Daoy (cell line): ENCODE data around the gene SNRNP25. TPM values are rescaled to one million over a fixed set of nuclear protein-coding genes. Genes with fewer than 3 reads are reported as not detected.
"Not testable (repeated sequence)": the region's sequence is repeated elsewhere in the genome, so short reads cannot be mapped to it uniquely, and the experiment has no call there.

Experiments
- DNase-seq: peaks from one replicate; pipeline ENCODE4 v3.0.0-alpha.2; 2015; ENCODE audit warnings: low read depth
- total RNA-seq: library from RNA; depleted of rRNA; stranded (reverse); fragments of >200 nt; shearing (Covaris generic); gene quantifications from 2 replicates; pipeline ENCODE4 v1.2.3, GENCODE V29; 2014

Gene SNRNP25
- total RNA-seq, 1 experiment from 2014 or later, result 24.3 TPM

DNA sequence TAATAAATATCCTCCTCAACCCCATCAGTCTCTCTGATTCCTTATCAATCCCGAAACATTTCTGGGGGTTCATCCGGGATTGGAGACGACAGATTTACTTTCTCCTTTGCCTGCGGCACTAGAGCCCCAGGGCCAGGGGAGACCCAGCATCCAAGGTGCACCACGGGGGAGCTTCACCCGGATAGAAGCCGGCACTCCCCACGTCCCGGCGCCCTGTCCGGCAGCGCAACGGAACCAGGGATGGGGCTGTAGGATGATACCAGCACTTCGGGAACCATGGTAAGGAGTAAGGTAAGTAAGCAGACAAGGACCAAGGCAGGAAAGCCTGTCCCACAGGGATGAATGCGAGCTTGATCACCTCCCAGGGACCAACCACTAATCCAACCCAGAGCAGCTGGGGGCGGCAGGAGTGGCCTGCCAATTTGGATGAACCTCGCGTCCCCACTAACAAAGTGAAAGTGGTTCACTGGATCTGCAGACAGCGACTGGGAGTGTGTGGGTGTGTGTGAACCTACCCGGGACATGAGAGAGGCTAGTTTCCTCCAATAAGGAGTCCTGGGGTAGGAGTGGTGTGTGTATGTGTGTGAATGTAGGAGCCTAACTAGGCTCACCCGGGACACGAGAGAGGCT, 12.1 kb upstream of the SNRNP25 start:
- DNase-seq, result no peak

- DNase-seq, result no peak
Observed at GRCh38 chr16:42069-42457, 11.6 kb upstream of the SNRNP25 start.

DNA sequence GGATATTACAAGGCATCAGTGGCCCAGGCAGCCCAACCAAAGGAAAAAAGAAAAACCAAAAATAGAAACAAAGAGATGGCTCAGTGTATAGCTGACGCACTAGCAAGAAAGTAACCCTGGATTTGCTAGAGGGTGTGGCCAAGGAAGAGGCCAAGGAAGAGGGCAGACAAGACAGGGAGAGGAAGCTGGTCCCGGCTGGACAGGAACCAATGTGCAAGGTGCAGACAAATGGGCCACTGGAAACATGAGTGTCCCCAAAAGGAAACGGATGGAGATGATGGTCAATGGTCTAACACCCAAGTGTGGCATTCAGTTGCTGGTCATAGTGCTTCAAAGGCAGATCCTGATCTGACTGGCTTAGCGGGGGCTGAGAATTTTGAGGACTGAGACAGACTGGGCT, 10.9 kb upstream of the SNRNP25 start:
- no peak for DNase-seq

- DNase-seq, result no peak
Observed at GRCh38 chr16:43294-43693, 10.3 kb upstream of the SNRNP25 start.

- DNase-seq, result no peak
Observed at GRCh38 chr16:44655-45054, 9.0 kb upstream of the SNRNP25 start.

DNA sequence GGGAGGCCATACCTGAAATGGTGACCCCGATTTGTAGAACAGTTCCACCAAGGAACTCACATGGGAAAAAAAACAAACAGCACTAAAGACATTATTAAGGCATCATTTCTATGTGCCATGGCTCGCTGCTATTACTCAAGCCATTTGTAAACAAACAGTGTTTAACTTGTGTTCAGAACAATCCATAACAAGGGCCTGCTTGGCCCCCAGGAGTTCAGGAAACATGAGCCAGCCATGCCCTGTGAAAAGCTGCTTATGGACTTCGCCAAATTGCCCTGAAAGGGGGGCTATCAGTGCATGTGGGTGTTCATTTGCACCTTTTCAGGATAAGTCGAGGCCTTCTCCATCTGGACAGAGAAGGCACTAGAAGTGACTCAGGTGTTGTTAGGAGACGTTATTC, 8.2 kb upstream of the SNRNP25 start:
- no peak for DNase-seq

DNA sequence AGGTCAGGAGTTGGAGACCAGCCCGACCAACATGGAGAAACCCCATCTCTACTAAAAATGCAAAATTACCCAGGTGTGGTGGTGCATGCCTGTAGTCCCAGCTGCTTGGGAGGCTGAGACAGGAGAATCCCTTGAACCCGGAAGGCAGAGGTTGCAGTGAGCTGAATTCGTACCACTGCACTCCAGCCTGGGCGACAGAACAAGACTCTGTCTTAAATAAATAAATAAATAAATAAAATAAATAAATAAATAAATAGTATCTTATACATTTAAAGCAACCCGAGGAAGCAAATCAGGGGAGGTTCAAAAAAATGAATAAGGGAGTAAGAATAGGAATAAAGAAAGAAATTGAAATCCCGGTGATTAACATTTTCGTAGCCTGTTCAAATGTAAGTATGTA, 7.1 kb upstream of the SNRNP25 start:
- DNase-seq, result not testable (repeated sequence)

GRCh38 chr16:47234-47633, 6.4 kb upstream of the SNRNP25 start:
- DNase-seq, result no peak

DNA sequence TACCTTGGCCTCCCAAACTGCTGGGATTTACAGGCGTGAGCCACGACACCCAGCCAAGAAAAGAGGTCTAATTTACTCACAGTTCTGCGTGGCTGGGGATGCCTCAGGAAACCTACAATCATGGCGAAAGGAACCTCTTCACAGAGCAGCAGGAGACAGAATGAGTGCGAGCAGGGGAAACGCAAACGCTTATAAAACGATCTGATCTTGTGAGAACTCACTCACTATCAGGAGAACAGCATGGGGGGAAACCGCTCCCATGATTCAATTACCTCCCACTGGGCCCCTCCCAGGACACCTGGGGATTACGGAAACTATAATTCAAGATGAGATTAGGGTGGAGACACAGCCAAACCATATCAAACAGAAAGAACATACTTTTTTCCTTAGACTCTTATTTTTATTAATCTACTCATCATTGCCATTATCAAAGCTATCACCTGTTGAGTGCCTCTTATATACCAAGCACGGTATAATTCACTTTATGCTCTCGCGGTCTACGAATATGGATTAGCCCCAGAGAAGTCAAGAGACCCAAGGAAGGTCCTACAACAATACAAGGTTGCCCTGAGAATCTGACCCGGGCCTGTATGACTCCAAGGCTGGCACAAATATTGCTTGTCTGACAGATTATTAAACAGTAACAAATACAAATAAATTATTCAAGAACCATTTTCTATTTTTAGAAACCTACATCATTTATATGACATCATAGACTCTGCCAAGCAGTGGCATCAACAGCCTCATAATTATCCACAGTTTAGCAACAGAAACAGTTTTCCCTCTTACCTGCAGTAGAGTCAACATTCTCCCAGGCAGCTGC, 2.6 kb upstream of the SNRNP25 start:
- no peak for DNase-seq

- no peak for DNase-seq
Observed at GRCh38 chr16:54237-54581, 581 bp downstream of the SNRNP25 start.

DNA sequence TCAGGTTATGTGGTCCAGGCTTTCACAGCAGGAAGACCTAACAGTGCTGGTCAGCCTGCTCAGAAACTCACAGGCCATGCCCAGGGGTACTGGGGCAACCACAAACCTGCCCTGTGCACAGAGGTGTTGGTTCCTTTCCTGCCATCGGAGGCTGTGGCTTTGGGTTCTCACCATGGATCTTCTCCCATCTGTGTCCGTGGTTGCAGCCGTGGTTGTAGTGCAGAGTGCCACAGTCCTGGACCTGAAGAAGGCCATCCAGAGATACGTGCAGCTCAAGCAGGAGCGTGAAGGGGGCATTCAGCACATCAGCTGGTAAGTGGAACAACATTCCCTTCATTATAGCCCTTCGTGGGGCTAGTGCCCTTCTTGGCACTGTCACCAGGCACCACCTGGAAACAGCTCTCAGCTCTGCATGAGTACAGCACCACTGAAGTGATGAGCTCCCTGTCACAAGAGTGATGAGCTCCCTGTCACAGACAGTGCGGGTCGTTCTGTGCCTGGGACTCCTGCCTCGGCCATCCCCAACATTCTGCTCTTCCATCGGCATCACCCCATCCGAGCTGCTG, 2.0 kb downstream of the SNRNP25 start:
- DNase-seq, result no peak

- DNase-seq, result no peak
Observed at GRCh38 chr16:56231-56927, 2.8 kb downstream of the SNRNP25 start.

GRCh38 chr16:57711-58110, 4.1 kb downstream of the SNRNP25 start:
- no peak for DNase-seq

DNA sequence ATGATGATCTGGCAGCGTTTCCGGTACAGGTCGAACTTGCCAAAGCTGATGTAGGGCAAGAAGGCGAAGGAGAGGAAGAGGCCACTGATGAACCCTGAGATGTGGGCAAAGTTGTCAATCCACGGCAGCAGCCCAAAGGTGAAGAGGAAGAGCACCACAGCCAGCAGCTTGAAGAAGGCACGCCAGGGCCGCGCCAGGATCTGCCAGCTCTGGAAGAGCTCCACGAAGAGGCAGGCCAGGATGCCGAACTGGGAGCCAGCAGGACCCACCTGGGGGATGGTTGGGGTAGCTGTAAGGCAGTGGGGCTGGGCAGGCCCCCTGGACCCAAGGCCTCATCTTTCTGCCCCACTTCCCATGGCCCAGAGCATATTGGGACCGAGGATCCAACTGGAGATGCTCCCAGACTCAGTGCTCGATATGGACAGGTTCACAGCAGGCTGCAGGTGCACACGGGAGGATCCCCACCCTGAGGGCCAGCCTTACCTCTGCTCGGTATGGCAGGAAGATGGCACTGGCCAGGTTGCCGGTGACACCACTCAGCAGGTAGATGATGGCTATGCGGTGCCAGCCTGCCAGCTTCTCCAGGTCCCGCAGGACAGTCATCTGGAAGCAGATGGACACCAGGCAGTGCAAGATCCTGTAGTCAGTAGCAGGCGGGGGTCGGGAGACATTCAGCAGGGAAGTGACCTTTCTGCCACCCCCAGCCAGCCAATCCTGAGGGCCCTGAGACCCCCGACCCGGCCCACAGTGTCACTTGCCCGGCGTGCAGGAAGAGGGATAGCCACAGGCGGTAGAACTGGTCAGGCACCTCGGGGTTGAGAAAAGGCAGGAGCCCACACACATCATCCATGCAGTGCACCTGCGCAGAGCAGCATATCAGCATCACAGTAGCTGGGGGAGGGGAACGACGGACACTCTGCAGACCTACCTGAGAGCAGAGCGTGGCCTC, 5.1 kb downstream of the SNRNP25 start:
- no peak for DNase-seq

GRCh38 chr16:59440-60059, 5.9 kb downstream of the SNRNP25 start:
- no peak for DNase-seq

DNA sequence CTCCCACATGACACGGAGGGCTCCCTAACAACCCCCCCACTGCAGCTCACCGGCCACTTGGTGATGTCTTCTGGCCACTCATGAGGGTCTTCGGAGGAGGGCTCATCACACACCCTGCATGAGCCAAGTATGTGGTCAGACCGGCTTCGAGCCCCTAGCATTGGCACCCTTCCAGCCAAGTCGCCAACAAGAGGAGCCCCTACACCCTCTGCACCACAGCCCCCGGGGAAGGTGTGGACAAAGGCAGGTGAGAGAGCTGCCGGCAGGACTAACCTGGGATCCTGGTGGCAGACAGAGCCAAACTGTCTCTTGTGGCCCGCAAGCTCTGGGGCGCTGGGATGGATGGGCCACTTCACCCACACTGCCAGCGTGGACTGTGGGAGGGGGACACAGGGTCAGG, 6.5 kb downstream of the SNRNP25 start:
- no peak for DNase-seq

DNA sequence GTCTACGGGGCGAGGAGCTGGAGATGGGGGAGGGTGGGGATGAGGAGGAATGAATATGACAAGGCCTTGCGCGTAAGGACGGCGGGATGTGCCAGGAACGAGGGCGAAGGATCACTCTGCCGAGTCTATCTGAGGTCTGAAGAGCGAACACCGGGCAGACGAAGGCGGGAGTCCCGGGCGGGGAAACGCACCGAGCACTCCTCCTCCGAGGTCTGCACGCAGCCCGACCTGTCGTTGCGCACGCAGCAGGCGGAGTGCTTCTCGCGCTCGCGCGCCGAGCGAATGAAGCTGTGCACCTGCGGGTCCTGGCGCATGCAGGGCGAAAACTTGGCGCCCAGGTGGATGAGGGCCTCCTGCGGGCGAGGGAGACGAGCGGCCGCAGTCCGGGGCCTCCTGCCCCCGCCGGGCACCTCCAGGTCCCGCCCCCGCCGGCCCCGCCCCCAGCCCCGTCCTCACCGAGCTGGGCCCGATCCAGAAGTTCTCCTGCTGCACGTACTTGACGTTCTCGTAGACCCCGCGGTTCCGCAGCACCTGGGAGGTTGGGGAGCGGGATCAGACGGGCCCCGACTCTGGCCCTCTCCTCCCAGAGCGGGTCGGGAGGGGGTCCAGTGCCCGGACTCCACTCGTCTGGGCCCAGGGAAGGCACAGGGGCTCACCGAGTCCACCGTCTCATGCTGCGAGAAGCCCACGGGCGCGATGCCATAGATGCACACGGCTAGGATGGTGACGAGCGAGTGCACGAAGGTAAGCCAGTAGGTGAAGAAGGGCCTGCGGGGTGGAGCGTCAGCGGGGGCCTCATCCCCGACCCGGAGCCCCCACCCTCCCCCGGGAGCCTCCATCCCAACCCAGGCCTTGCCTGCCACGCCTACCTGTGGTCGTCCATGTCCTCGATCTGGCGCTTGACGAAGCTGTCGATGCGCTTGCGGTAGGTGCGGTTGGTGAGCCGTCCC, 7.6 kb downstream of the SNRNP25 start:
- DNase-seq, result no peak

- DNase-seq, result no peak
Observed at GRCh38 chr16:61879-62281, 8.3 kb downstream of the SNRNP25 start.

GRCh38 chr16:62283-62967, 8.8 kb downstream of the SNRNP25 start:
- DNase-seq, result no peak
